Trophoblast cell (in vitro differentiated cells and primary cell): ENCODE data around the gene SF3B2.

ENCODE experiments used
- DNase-seq, 2 donors: peaks; one replicate each; pipeline ENCODE4 v3.0.0-alpha.2; 2016
- H2AFZ ChIP-seq: 2 replicates; pipeline ENCODE4 v1.6.1; 2013; ENCODE audit warnings: low read length, moderate library complexity, mild to moderate bottlenecking; ENCODE audit not compliant: insufficient read depth, poor library complexity
- H2AK5ac ChIP-seq: 2 replicates; pipeline ENCODE4 v1.6.1; 2013; ENCODE audit warnings: mild to moderate bottlenecking, low read length
- H2BK120ac ChIP-seq: 2 replicates; pipeline ENCODE4 v1.6.1; 2013; ENCODE audit warnings: low read length, mild to moderate bottlenecking, moderate library complexity; ENCODE audit not compliant: insufficient read depth, poor library complexity
- H2BK12ac ChIP-seq: 2 replicates; pipeline ENCODE4 v1.6.1; 2013; ENCODE audit warnings: mild to moderate bottlenecking, low read length, moderate library complexity
- H2BK5ac ChIP-seq: 2 replicates; pipeline ENCODE4 v1.6.1; 2013; ENCODE audit warnings: low read length, low read depth, moderate library complexity, mild to moderate bottlenecking; ENCODE audit not compliant: poor library complexity
- H3K14ac ChIP-seq: 2 replicates; pipeline ENCODE4 v1.6.1; 2013; ENCODE audit warnings: mild to moderate bottlenecking, low read length
- H3K18ac ChIP-seq: 2 replicates; pipeline ENCODE4 v1.6.1; 2013; ENCODE audit warnings: mild to moderate bottlenecking, low read length
- H3K23ac ChIP-seq: 2 replicates; pipeline ENCODE4 v1.6.1; 2013; ENCODE audit warnings: low read length
- H3K27ac ChIP-seq: 2 replicates; pipeline ENCODE4 v1.5.1; 2013; ENCODE audit warnings: low read depth, mild to moderate bottlenecking, inconsistent platforms, low read length, moderate library complexity
- H3K27me3 ChIP-seq: 2 replicates; pipeline ENCODE4 v1.6.1; 2013; ENCODE audit warnings: inconsistent platforms, mild to moderate bottlenecking, low read length, moderate library complexity; ENCODE audit not compliant: insufficient read depth
- H3K36me3 ChIP-seq, 2 experiments: 1 replicate in 1 of 2; 2 replicates in 1 of 2; pipeline ENCODE4 v1.6.1; 2013; ENCODE audit warnings: low read length in 2 of 2, mild to moderate bottlenecking in 2 of 2, moderate library complexity in 1 of 2; ENCODE audit not compliant: insufficient read depth in 2 of 2, control insufficient read depth in 1 of 2
- H3K4ac ChIP-seq: 2 replicates; pipeline ENCODE4 v1.6.1; 2013; ENCODE audit warnings: low read depth, mild to moderate bottlenecking, low read length, moderate library complexity
- H3K4me1 ChIP-seq, 2 experiments: 1 replicate in 1 of 2; 2 replicates in 1 of 2; pipeline ENCODE4 v1.6.1; 2013; ENCODE audit warnings: low read length in 2 of 2, mild to moderate bottlenecking in 2 of 2, moderate library complexity in 1 of 2; ENCODE audit not compliant: insufficient read depth in 2 of 2, control insufficient read depth in 1 of 2
- H3K4me2 ChIP-seq: 2 replicates; pipeline ENCODE4 v1.6.1; 2013; ENCODE audit warnings: inconsistent platforms, mild to moderate bottlenecking, low read length, moderate library complexity
- H3K4me3 ChIP-seq: 2 replicates; pipeline ENCODE4 v1.5.1; 2013; ENCODE audit warnings: mild to moderate bottlenecking, low read depth, low read length, inconsistent platforms
- H3K79me1 ChIP-seq: one replicate; pipeline ENCODE4 v1.6.1; 2013; ENCODE audit warnings: low read length
- H3K79me2 ChIP-seq: 2 replicates; pipeline ENCODE4 v1.6.1; 2013; ENCODE audit warnings: low read length, mild to moderate bottlenecking; ENCODE audit not compliant: control insufficient read depth, insufficient read depth, poor library complexity
- H3K9ac ChIP-seq: 2 replicates; pipeline ENCODE4 v1.6.1; 2013; ENCODE audit warnings: mild to moderate bottlenecking, low read length
- H3K9me3 ChIP-seq: 2 replicates; pipeline ENCODE4 v1.6.1; 2013; ENCODE audit warnings: low read depth, mild to moderate bottlenecking, control low read depth, inconsistent platforms, low read length; ENCODE audit not compliant: insufficient read depth
- H4K12ac ChIP-seq: 2 replicates; pipeline ENCODE4 v1.6.1; 2013; ENCODE audit warnings: low read depth, mild to moderate bottlenecking, low read length, moderate library complexity
- H4K8ac ChIP-seq: 2 replicates; pipeline ENCODE4 v1.6.1; 2013; ENCODE audit warnings: low read depth, mild to moderate bottlenecking, low read length, moderate library complexity
- H4K91ac ChIP-seq: one replicate; pipeline ENCODE4 v1.6.1; 2013; ENCODE audit warnings: low read depth, mild to moderate bottlenecking, low read length, moderate library complexity
- WGBS: extraction: QIAGEN DNeasy Blood & Tissue Kit; methylation state at CpG from one replicate; pipeline ENCODE4 v1.1.7; 2013; ENCODE audit warnings: missing lambda C conversion rate; ENCODE audit not compliant: insufficient read length, insufficient coverage; ENCODE audit errors: extremely low coverage; 5-methylcytosine and 5-hydroxymethylcytosine counted together

SF3B2 gene

GRCh38 chr11:66011785-66012303 is 40.3 kb upstream of the SF3B2 start, which contains the start of gene CST6:
TSS of gene CST6 (plus strand) at chr11:66012008. CDS start at chr11:66012045, 37 bp downstream.
- WGBS: no CpG with 5 or more reads among the region's 61 CpGs
- no peaks in the 10 kb centered on the region for H3K9me3 ChIP-seq
- peak in 1 of 2 donors; percentile 35 for DNase-seq

GRCh38 chr11:66012371-66012945 is 39.7 kb upstream of the SF3B2 start:
- Histone ChIP-seq H2AFZ (no peak overlapping the region), H3K23ac (no peak overlapping the region), H3K79me2 (peaks cover 3% of the 10 kb centered on the region), H3K4me1 (peaks cover 43 to 44% of the 10 kb centered on the region in 2 experiments), H3K4me2 (peak overlapping the region; percentile 41), H3K9ac (no peak overlapping the region), H2BK12ac (peak overlapping the region; percentile 92), H4K91ac (peak overlapping the region; percentile 95), H2BK120ac (no peak overlapping the region), H3K4ac (peak overlapping the region; percentile 61), H4K12ac (no peak overlapping the region), H3K79me1 (peaks cover 19% of the 10 kb centered on the region), H3K36me3 (no peaks in the 10 kb centered on the region), H3K27me3 (no peaks in the 10 kb centered on the region), H3K4me3 (no peak overlapping the region), H3K9me3 (no peaks in the 10 kb centered on the region), H2BK5ac (peak overlapping the region; percentile 15), H3K18ac (no peak overlapping the region), H3K27ac (peak overlapping the region; percentile 90), H3K14ac (no peak overlapping the region), H2AK5ac (no peak overlapping the region), H4K8ac (no peak overlapping the region)
- DNase-seq: peak in 1 of 2 donors; percentile 42
- WGBS: no CpG with 5 or more reads among the region's 12 CpGs

More at GRCh38 chr11:66011785-66012303, 40.3 kb upstream of the SF3B2 start, which contains the start of gene CST6:
- Histone ChIP-seq H3K18ac (peak within 1 kb of the TSS; percentile 78), H2BK12ac (peak within 1 kb of the TSS; percentile 92), H3K14ac (peak within 1 kb of the TSS; percentile 83), H3K9ac (peak within 1 kb of the TSS; percentile 3), H3K36me3 (no peaks in the 10 kb centered on the region), H3K23ac (no peak within 1 kb of the TSS), H3K4me2 (peak within 1 kb of the TSS; percentile 53), H3K27ac (peak within 1 kb of the TSS; percentile 90), H3K4ac (peak within 1 kb of the TSS; percentile 61), H4K12ac (peak within 1 kb of the TSS; percentile 23), H3K79me1 (peaks cover 19% of the 10 kb centered on the region), H4K91ac (peak within 1 kb of the TSS; percentile 95), H2AFZ (peak within 1 kb of the TSS; percentile 50), H3K4me1 (peaks cover 45 to 50% of the 10 kb centered on the region in 2 experiments), H3K27me3 (no peaks in the 10 kb centered on the region), H2BK5ac (peak within 1 kb of the TSS; percentile 69), H3K4me3 (peak within 1 kb of the TSS; percentile 31), H2BK120ac (peak within 1 kb of the TSS; percentile 85), H2AK5ac (peak within 1 kb of the TSS; percentile 24), H4K8ac (peak within 1 kb of the TSS; percentile 44), H3K79me2 (peaks cover 3% of the 10 kb centered on the region)

GRCh38 chr11:66012946-66013761 is 39.0 kb upstream of the SF3B2 start:
- Histone ChIP-seq H2AFZ (peak overlapping the region; percentile 1), H3K27ac (peak overlapping the region; percentile 76), H3K18ac (peak overlapping the region; percentile 92), H4K12ac (no peak overlapping the region), H3K4me3 (no peak overlapping the region), H2AK5ac (peak overlapping the region; percentile 75), H3K27me3 (no peaks in the 10 kb centered on the region), H3K79me2 (peaks cover 3% of the 10 kb centered on the region), H3K4ac (peak overlapping the region; percentile 0), H3K14ac (peak overlapping the region; percentile 62), H3K4me1 (peaks cover 43 to 44% of the 10 kb centered on the region in 2 experiments), H4K91ac (peak overlapping the region; percentile 95), H2BK120ac (peak overlapping the region; percentile 92), H3K9ac (no peak overlapping the region), H2BK5ac (peak overlapping the region; percentile 54), H4K8ac (peak overlapping the region; percentile 13), H3K79me1 (peaks cover 19% of the 10 kb centered on the region), H3K9me3 (no peaks in the 10 kb centered on the region), H2BK12ac (peak overlapping the region; percentile 95), H3K36me3 (no peaks in the 10 kb centered on the region), H3K4me2 (peak overlapping the region; percentile 41), H3K23ac (no peak overlapping the region)
- peak; percentile 85 to 91 for DNase-seq
- no CpG with 5 or more reads among the region's 12 CpGs for WGBS

- Histone ChIP-seq H4K91ac (peak overlapping the region; percentile 95), H3K4me1 (peaks cover 37 to 41% of the 10 kb centered on the region in 2 experiments), H3K4ac (peak overlapping the region; percentile 0), H3K9me3 (no peaks in the 10 kb centered on the region), H3K23ac (no peak overlapping the region), H3K79me1 (peaks cover 19% of the 10 kb centered on the region), H3K36me3 (no peaks in the 10 kb centered on the region), H4K12ac (no peak overlapping the region), H3K4me3 (no peak overlapping the region), H2BK12ac (peak overlapping the region; percentile 95), H2BK120ac (peak overlapping the region; percentile 92), H3K4me2 (no peak overlapping the region), H3K9ac (no peak overlapping the region), H2BK5ac (peak overlapping the region; percentile 54), H3K14ac (no peak overlapping the region), H2AK5ac (peak overlapping the region; percentile 75), H3K27me3 (no peaks in the 10 kb centered on the region), H3K27ac (peak overlapping the region; percentile 76), H2AFZ (no peak overlapping the region), H4K8ac (peak overlapping the region; percentile 33), H3K18ac (peak overlapping the region; percentile 75), H3K79me2 (peaks cover 3% of the 10 kb centered on the region)
- no peak for DNase-seq
- no CpG with 5 or more reads among the region's 7 CpGs for WGBS
Measured at GRCh38 chr11:66013762-66014100, 38.4 kb upstream of the SF3B2 start.
